Activated naive CD4-positive, alpha-beta T cell treated with anti-CD3 and anti-CD28 coated beads, Interleukin-2, amount 50 U/mL, for 24 hours (primary cell): ENCODE measurements around the gene PTER.

Experiments
- H3K27ac Mint-ChIP-seq: one replicate; pipeline ENCODE4 v1.8.0; 2021; ENCODE audit warnings: mild to moderate bottlenecking, mixed read lengths
- H3K27me3 Mint-ChIP-seq: one replicate; pipeline ENCODE4 v1.8.0; 2021; ENCODE audit warnings: mixed read lengths
- H3K36me3 Mint-ChIP-seq: one replicate; pipeline ENCODE4 v1.8.0; 2021; ENCODE audit warnings: mixed read lengths
- H3K4me1 Mint-ChIP-seq: one replicate; pipeline ENCODE4 v1.8.0; 2021; ENCODE audit warnings: mixed read lengths
- H3K4me3 Mint-ChIP-seq: one replicate; pipeline ENCODE4 v1.8.0; 2021; ENCODE audit warnings: mild to moderate bottlenecking, mixed read lengths
- H3K9me3 Mint-ChIP-seq: one replicate; pipeline ENCODE4 v1.8.0; 2021; ENCODE audit warnings: mixed read lengths

PTER gene

DNA sequence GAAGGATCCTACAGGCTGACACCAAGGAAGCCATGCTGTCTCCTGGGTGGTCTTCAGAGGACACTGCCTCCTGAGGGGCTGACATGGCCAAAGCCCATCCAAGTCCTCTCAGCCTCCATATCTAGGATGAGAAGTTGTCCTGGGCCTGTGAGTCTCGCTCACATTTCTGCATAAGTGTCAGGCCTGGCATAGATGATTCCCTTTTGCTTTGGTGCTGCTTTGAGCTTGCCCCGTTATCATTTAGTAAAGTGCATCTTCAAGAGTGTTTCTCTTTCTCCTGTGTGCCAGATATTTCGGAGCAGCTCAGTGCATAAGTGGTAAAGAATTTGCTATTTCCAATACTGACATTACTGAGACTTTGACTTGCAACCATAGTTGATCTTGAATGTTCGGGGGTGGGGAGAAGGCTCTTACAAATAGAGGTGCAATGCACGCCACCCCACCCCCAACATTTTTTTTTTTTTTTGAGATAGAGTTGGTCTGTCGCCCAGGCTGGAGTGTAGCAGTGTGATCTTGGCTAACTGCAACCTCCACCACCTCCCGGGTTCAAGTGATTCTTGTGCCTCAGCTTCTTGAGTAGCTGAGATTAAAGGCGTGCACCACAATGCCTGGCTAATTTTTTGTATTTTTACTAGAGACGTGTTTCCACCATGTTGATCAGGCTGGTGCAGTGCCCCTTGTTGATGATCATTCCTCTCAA lies 9.1 kb downstream of the PTER start:
- Mint-ChIP-seq H3K27ac (no peak overlapping the region), H3K4me1 (peaks cover 35% of the 10 kb centered on the region), H3K36me3 (peaks cover 15% of the 10 kb centered on the region), H3K9me3 (no peaks in the 10 kb centered on the region), H3K4me3 (no peak overlapping the region), H3K27me3 (no peaks in the 10 kb centered on the region)

DNA sequence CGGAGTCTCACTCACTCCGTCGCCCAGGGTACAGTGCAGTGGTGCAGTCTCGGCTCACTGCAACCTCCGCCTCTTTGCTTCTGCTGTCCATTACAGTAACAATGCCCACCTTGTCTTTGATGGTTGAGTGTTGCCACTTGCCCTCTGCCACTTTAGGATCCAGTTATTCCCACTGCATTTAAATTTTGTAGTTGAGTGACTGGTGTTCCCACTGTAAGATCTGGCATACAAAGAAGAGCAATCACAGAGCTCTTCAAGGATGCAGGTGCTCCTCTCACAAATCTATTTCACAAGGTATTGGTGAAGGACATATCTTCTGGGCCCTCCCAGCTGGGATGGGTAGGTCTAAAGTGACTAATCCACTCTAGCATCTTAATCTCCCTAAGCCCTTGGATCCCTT lies 12.6 kb downstream of the PTER start:
- no peak overlapping the region for H3K27ac Mint-ChIP-seq
- H3K4me1 Mint-ChIP-seq, result peaks cover 14% of the 10 kb centered on the region
- no peaks in the 10 kb centered on the region for H3K9me3 Mint-ChIP-seq
- no peak overlapping the region for H3K4me3 Mint-ChIP-seq
- H3K27me3 Mint-ChIP-seq, result no peaks in the 10 kb centered on the region
- peaks cover 4% of the 10 kb centered on the region for H3K36me3 Mint-ChIP-seq

DNA sequence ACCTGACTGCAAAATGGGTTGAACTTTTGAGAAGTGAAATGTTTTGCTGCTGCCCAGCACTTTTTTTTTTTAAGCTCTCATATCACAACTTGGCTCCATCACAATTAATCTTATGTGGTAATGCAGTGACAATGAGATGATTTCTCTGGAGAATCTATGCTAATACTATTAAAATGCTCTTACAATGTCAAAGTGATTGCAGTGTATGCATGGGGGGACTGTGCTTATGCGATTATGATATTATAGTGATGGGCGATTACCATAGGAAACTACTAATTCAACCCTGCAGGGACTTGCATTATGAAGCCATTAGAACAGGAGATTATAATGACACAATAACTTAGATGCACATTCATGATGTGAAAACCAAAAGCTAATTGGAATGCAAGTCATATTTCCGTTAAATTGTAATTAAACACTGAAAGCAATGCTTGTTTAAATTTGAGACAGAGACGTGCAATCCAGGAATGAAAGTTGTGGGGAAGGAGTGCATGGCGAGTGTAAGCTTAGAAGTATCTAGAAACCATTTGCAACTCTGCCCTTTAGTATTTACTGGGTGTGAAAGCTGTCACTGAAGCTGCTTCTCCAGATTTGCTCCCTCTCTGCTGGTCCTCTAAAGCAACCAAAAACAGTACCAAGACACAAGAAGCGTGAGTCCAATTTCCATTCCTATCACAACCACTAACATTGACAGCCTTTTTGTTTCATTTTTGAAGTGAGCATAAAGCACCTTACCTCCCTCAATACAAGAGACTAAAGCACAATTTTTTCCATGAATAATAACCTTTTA lies 21.6 kb downstream of the PTER start:
- H3K36me3 Mint-ChIP-seq, result peaks cover 3% of the 10 kb centered on the region
- H3K4me3 Mint-ChIP-seq, result no peak overlapping the region
- no peak overlapping the region for H3K27ac Mint-ChIP-seq
- H3K4me1 Mint-ChIP-seq, result peaks cover 11% of the 10 kb centered on the region
- H3K9me3 Mint-ChIP-seq, result no peaks in the 10 kb centered on the region
- no peaks in the 10 kb centered on the region for H3K27me3 Mint-ChIP-seq

DNA sequence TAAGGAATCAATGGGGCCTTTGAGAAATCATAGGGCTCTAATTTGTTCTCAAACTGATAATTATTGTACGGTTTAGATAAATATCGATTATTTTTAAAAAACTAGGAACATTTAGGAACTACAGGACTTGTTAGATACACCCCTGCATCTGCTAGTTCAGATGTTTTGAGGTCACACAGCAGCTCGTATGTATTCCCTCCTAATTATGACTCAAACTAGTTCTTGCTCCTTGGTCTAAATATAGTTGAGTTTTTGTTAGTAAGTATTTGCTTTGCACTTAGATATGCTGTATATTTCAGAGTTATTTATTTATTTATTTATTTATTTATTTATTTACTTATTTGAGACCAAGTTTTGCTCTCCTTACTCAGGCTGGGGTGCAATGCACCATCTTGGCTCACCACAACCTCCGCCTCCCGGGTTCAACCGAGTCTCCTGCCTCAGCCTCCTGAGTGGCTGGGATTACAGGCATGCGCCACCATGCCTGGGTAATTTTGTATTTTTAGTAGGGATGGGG lies 22.7 kb downstream of the PTER start:
- H3K36me3 Mint-ChIP-seq, result peaks cover 10% of the 10 kb centered on the region
- peaks cover 17% of the 10 kb centered on the region for H3K4me1 Mint-ChIP-seq
- H3K27ac Mint-ChIP-seq, result no peak overlapping the region
- H3K9me3 Mint-ChIP-seq, result no peaks in the 10 kb centered on the region
- H3K4me3 Mint-ChIP-seq, result no peak overlapping the region
- H3K27me3 Mint-ChIP-seq, result no peaks in the 10 kb centered on the region

DNA sequence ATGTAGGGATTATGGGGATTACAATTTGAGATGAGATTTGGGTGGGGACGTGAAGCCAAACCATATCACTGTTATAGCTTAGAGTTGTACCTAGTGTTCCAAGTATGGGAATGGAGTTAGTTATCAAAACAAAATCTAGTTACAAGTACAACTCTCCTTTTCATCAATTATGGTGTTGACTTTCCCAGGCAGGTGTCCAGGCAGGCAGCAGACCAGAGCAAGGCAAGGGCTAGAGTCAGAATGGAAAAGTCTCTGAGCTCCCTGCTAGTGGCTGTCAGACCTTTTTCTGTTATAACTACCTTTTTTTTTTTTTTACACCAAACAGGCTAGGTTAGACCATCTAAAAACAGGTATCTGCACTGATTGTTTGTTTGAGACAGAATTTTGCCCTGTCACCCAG lies 29.2 kb downstream of the PTER start:
- Mint-ChIP-seq H3K36me3 (peaks cover 21% of the 10 kb centered on the region), H3K4me3 (no peak overlapping the region), H3K4me1 (peaks cover 33% of the 10 kb centered on the region), H3K9me3 (no peaks in the 10 kb centered on the region), H3K27ac (no peak overlapping the region), H3K27me3 (no peaks in the 10 kb centered on the region)

DNA sequence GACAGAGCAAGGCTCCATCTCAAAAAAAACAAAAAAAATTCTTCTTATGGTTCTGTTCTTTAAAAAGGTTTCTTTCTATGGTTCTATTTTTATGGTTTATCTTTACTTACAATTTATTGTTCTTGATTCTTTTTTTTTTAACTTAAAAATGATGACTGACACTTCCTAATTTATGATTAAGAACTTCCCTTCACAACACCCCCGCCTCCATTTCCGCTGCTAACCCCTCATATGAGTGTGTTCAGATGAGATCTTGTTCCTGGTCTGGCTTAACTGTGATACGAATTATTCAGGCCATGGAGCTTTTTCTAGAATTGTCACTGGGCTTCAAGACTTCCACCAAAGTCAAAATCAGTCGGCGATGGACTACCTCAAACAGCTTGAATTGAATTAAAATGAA lies 33.9 kb downstream of the PTER start:
- Mint-ChIP-seq H3K9me3 (no peaks in the 10 kb centered on the region), H3K36me3 (peaks cover 11% of the 10 kb centered on the region), H3K27me3 (no peaks in the 10 kb centered on the region), H3K4me3 (no peak overlapping the region), H3K27ac (peak overlapping the region; percentile 42), H3K4me1 (peaks cover 30% of the 10 kb centered on the region)

DNA sequence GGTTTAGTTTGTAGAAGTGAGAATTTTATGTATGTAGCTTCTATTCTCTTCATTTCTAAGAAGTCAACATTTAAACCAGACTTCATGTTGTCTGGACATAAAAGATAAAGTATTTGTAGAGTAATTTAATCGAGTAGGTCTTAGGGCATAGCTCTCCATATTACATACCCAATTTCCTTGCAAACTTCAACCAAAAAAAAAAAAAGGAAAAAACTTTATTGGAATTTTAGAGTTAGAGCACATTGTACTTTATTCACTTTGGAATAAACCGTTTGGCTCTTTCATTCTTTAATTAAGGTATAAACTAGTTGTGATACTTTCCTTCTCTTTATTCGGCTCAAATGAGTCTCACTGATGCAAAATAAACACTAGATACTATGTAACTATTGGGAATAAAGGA lies 36.0 kb downstream of the PTER start:
- Mint-ChIP-seq H3K27ac (no peak overlapping the region), H3K27me3 (no peaks in the 10 kb centered on the region), H3K9me3 (no peaks in the 10 kb centered on the region), H3K4me3 (no peak overlapping the region), H3K4me1 (peaks cover 25% of the 10 kb centered on the region), H3K36me3 (peaks cover 9% of the 10 kb centered on the region)

DNA sequence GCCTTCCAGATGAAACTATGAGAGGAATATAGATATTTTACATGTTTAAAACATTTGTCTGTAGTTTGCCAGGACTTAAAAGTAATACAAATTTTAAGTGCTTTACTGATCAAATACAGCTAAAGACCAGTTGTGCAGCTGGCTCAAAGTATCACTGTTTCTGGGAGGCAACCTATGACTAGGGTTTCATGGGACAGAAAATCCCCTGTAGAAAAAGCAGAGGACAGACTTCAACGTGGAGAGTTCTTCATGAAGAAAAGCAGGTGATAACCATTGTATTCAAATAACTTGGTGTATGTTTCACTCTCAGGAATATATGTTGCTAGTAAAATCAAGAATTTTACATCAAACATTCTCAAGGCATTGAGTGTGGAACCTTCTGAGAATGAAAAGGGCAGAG lies 40.9 kb downstream of the PTER start:
- Mint-ChIP-seq H3K4me3 (no peak overlapping the region), H3K9me3 (no peaks in the 10 kb centered on the region), H3K4me1 (no peaks in the 10 kb centered on the region)

DNA sequence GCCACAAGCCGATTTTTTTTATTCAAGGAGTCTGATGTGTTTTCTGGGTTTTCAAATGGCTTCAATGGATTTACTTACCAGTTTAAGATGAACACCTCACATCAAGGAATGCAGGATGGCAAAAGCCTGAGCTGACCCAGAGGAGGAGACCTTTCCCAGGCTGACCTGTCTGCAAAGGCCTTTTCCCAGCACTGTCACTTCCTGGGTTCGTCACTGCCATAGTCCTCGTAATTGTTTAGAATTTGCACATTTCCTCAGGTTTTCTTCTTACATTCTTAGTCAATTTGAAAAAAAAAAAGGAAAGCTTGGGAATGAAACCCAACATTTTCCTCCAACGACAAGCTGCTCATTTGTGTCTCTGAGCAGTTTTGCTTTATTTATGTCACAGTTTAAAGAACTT lies 42.0 kb downstream of the PTER start:
- Mint-ChIP-seq H3K27ac (no peak overlapping the region), H3K36me3 (peaks cover 10% of the 10 kb centered on the region), H3K27me3 (no peaks in the 10 kb centered on the region), H3K4me3 (no peak overlapping the region), H3K4me1 (peaks cover 4% of the 10 kb centered on the region), H3K9me3 (no peaks in the 10 kb centered on the region)

More for the DNA sequence above, 40.9 kb downstream of the PTER start:
- no peak overlapping the region for H3K27ac Mint-ChIP-seq
- peaks cover 6% of the 10 kb centered on the region for H3K36me3 Mint-ChIP-seq
- no peaks in the 10 kb centered on the region for H3K27me3 Mint-ChIP-seq

DNA sequence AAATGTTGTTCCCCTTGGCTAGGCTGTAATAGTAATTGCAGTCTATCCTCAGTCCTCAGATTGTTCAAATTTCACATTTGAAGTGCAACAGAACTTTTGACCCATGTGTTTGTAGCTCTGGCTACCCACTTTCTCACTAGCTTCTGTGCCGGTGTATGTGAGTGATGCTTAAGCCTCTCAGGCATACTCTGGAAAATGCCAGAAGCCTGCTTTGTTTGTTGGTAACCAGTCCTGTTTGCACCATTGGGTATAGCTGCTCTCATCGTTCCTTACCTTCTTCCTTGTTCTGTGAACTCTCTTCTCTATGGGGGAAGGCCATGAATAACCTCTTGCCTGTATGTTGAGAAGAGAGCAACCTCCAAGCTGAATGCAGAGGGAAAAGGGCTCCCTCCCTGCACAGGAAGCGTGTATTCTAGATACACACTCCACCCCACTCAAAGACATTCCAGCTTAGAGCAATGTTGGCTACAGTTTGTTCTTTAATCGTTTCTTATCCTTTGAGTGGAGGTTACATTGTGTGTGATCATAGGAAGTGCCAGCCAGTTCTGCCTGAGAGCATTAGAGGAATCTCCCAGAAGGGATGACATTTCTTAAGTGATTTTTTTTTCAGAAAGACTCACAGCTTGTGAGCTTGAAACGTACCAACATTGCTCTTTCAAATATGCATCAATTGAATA lies 44.4 kb downstream of the PTER start:
- no peak overlapping the region for H3K4me3 Mint-ChIP-seq
- H3K27ac Mint-ChIP-seq, result no peak overlapping the region
- no peaks in the 10 kb centered on the region for H3K9me3 Mint-ChIP-seq
- H3K36me3 Mint-ChIP-seq, result peaks cover 15% of the 10 kb centered on the region
- H3K27me3 Mint-ChIP-seq, result no peaks in the 10 kb centered on the region
- H3K4me1 Mint-ChIP-seq, result peaks cover 4% of the 10 kb centered on the region

DNA sequence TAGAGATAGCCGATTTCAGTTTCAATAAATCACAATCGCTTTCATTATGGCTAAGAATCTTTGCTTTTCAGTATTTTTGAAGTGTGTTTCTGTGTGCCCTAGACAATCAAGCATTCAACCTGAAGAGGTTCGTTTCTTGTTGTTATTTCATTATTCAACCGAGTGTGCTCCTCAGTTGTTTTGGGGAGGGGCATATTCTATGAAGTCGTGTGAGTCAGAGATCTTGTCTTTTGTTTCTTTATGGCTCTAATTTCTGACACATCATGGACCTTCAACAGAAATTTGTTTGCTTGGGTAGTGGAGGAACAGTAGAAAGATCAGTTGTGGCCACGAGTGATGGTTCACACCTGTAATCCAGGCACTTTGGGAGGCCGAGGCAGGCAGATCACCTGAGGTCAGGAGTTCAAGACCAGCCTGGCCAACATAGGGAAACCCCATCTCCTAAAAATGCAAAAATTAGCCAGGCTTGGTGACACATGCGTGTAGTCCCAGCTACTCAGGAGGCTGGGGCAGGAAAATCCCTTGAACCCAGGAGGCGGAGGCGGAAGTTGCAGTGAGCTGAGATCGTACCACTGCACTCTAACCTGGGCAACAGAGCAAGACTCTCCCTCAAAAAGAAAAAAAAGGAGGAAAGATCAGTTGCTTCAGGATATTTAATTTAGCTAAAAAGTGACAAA lies 46.6 kb downstream of the PTER start:
- Mint-ChIP-seq H3K4me1 (peaks cover 4% of the 10 kb centered on the region), H3K4me3 (no peak overlapping the region), H3K9me3 (no peaks in the 10 kb centered on the region), H3K27me3 (no peaks in the 10 kb centered on the region), H3K27ac (no peak overlapping the region), H3K36me3 (peaks cover 23% of the 10 kb centered on the region)

DNA sequence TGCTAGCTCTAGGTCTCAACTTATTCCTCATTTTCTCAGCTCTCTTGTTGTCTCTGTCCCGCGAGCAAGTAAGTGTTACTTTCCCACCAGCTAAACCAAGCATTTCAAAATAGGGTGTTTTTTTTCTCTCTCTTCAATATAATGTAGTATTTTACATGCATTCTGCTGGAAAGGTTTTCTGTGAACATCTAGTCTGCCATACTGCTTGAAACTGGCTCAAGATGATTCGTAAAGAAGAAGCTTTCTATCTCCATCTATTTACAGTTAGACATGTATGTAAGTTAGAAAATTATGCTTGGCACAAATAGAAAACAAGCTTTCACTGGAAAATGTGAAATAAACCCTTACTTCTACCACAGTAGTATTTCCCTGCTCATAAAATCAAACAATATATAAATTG lies 53.7 kb downstream of the PTER start:
- peaks cover 41% of the 10 kb centered on the region for H3K36me3 Mint-ChIP-seq
- no peaks in the 10 kb centered on the region for H3K9me3 Mint-ChIP-seq
- no peak overlapping the region for H3K27ac Mint-ChIP-seq
- H3K4me3 Mint-ChIP-seq, result no peak overlapping the region
- no peaks in the 10 kb centered on the region for H3K27me3 Mint-ChIP-seq
- no peaks in the 10 kb centered on the region for H3K4me1 Mint-ChIP-seq

DNA sequence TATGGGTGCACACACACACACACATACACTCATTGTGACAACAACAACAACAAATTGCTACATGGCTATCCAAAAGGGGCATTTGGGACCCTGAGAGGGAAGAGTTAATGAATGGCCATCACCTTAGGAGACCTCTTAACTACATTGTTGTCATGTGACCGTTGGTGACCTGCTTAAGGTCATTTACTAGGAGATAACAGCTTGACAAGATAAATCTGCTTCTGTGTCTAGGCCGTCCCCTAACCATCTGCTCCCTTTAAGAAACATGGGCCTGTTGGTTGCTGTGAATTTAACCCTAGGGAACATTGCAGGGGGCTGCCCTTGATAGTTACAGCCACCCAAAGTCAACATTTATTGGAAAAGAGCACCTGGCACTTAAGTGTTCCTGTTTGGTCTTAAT lies 55.1 kb downstream of the PTER start:
- Mint-ChIP-seq H3K9me3 (no peaks in the 10 kb centered on the region), H3K27ac (no peak overlapping the region), H3K4me3 (no peak overlapping the region), H3K27me3 (no peaks in the 10 kb centered on the region), H3K36me3 (peaks cover 35% of the 10 kb centered on the region), H3K4me1 (no peaks in the 10 kb centered on the region)

DNA sequence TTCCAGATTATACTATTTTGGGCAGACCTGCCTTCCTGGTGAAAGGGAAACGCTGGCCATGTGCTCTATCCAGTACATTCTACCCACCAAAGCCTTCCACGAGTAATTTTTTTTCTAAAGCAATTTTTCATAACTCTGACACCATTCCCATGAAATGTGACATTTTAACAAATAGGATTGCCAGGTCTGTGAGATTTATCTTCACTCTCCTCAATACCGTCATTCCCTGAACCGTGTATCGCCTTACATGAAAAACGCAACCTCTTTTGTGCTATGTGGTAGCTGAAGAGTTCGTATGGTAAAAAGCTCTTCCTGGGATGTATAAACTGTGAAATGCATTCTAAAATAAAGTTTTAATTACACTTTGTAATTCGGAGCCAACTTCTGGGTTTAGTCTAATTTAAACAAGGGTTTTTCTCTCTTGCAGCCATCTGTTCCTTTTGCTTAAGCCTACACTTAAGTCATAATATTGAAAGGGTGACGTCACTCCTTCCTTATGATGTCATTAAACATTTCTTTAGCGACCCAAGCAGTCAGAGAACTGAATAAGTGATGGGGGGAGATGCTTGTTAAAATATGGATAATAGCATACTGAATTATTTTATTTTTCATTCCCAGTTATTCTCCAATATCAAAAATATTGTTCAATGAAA lies 57.2 kb downstream of the PTER start:
- no peaks in the 10 kb centered on the region for H3K9me3 Mint-ChIP-seq
- H3K27me3 Mint-ChIP-seq, result no peaks in the 10 kb centered on the region
- no peaks in the 10 kb centered on the region for H3K4me1 Mint-ChIP-seq
- no peak overlapping the region for H3K27ac Mint-ChIP-seq
- no peak overlapping the region for H3K4me3 Mint-ChIP-seq
- peaks cover 35% of the 10 kb centered on the region for H3K36me3 Mint-ChIP-seq

DNA sequence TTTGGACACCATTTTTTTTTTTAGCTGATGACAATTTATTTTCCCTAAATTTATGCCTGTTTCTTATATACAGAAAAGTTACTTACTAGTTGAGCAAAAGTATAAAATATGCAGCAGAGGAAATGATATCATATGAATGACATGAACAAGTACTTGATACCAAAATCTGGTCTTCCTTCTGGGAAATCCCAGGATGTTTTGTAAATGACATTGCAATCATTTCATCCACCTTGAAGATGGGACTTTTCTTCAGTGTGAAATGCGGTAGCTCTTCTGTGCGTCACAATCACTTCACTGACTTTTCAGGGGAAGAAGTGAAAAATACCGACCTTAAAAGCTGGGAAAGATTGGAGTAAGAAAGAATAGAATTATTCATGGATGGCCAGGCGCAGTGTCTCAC lies 61.1 kb downstream of the PTER start:
- Mint-ChIP-seq H3K4me3 (no peak overlapping the region), H3K27ac (no peak overlapping the region), H3K36me3 (peaks cover 18% of the 10 kb centered on the region), H3K27me3 (no peaks in the 10 kb centered on the region), H3K9me3 (no peaks in the 10 kb centered on the region), H3K4me1 (no peaks in the 10 kb centered on the region)
